H1 (cell line): ENCODE data around the gene BATF2.

Experiments used
- PHF8 ChIP-seq: fragments of 200-600 bp; sonication (generic); conservative IDR thresholded peaks from 2 replicates; pipeline ENCODE4 v1.7.1; 2012; ENCODE audit warnings: low read depth, mild to moderate bottlenecking, inconsistent platforms, low read length, moderate library complexity
- POLR2AphosphoS5 ChIP-seq: IDR thresholded peaks from 2 replicates; pipeline ENCODE4 v1.6.1; 2011; ENCODE audit warnings: low read depth, low read length
- POU5F1 ChIP-seq: IDR thresholded peaks from 2 replicates; pipeline ENCODE4 v1.6.1; 2011; ENCODE audit warnings: low read depth, mild to moderate bottlenecking, low read length, moderate library complexity

- TF ChIP-seq POLR2AphosphoS5 (peak; percentile 67), PHF8 (peak; percentile 79), POU5F1 (no peak)
Measured at GRCh38 chr11:65040847-65041622, 44.3 kb upstream of the BATF2 start, which contains the start of gene SAC3D1.
